HG03342 (cell line): ENCODE measurements around the gene CYTH2.
"Not testable (repeated sequence)": the region's sequence is repeated elsewhere in the genome, so short reads cannot be mapped to it uniquely, and the experiment has no call there.

ENCODE experiments used
- ATAC-seq: cut with Tn5 transposase; IDR thresholded peaks from one replicate; pipeline ENCODE4 v1.9.1; 2021; ENCODE audit warnings: mild to moderate bottlenecking, moderate library complexity; ENCODE audit not compliant: unreplicated experiment

Gene CYTH2

GRCh38 chr19:48476176-48476575, 7.0 kb downstream of the CYTH2 start:
- no peak for ATAC-seq

DNA sequence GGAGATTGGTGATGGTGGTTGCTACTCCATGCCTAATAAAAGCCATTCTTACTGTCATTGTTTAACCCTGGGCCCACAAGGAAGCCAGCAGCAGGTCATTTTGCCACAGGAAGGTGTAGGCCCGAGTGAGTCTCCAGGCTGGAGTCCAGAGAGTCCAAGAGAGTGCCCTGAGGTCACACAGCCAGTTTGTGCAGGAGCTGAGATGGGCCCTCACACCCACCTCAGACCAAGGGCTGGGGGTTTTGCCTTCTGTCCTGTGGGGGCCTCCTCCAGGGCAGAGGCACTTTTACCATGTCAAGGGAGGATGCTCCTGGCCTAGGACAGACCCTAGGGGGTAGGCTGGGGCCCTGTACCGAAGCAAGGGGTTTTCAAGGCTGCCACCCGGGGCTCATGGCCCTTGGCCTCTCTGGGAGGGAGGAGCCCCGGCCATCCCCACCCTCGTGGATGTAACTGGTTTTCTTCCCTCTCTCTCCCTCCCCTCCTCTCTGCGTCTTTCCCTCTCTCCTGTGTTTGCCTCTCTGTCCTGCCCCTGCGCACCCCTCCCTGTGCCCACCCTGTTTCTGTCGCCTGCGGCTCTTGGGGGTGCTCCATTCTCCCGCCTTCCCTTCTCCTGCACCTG, 8.0 kb downstream of the CYTH2 start:
- no peak for ATAC-seq

- ATAC-seq, result no peak
Measured at GRCh38 chr19:48477698-48478338, 8.6 kb downstream of the CYTH2 start.

DNA sequence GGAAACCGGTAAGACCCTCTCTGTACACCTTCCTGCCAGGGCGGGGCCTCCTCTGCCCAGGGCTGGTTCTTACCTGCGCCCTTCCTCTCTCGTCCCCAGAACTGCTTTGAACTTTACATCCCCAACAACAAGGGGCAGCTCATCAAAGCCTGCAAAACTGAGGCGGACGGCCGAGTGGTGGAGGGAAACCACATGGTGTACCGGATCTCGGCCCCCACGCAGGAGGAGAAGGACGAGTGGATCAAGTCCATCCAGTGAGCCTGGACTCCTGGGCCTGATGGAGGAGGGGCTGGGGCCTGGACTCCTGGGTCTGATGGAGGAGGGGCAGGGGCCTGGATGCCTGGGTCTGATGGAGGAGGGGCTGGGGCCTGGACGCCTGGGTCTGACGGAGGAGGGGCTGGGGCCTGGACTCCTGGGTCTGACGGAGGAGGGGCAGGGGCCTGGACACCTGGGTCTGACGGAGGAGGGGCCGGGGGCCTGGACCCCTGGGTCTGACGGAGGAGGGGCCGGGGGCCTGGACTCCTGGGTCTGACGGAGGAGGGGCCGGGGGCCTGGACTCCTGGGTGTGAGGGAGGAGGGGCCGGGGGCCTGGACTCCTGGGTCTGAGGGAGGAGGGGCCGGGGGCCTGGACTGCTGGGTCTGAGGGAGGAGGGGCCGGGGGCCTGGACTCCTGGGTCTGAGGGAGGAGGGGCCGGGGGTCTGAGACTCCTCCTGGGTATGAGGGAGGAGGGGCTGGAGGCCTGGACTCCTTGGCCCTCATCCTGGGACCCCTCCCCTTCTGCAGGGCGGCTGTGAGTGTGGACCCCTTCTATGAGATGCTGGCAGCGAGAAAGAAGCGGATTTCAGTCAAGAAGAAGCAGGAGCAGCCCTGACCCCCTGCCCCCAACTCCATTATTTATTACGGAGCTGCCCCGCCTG, 9.4 kb downstream of the CYTH2 start:
- no peak for ATAC-seq

DNA sequence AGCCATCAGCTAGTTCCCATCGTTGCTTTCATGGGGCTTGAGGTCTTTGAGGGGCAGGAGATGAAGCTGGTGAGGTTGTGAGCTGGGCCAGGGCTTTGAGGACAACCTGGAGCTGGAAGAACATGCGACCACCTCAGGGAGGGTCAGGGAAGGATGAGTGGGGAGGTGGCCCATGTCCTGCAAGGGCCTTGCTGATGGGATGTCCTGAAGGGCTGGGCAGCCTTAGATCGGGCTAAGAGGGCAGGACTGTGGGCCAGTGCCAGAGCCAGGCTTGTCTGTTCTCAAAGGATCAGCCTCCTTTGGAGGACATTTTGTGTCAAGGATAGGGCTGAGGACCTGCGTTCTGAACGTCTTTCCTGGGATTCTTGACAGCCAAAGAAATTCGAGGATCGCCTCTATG, 10.5 kb downstream of the CYTH2 start:
- ATAC-seq, result no peak

- no peak for ATAC-seq
Measured at GRCh38 chr19:48480183-48480557, 11.0 kb downstream of the CYTH2 start.

DNA sequence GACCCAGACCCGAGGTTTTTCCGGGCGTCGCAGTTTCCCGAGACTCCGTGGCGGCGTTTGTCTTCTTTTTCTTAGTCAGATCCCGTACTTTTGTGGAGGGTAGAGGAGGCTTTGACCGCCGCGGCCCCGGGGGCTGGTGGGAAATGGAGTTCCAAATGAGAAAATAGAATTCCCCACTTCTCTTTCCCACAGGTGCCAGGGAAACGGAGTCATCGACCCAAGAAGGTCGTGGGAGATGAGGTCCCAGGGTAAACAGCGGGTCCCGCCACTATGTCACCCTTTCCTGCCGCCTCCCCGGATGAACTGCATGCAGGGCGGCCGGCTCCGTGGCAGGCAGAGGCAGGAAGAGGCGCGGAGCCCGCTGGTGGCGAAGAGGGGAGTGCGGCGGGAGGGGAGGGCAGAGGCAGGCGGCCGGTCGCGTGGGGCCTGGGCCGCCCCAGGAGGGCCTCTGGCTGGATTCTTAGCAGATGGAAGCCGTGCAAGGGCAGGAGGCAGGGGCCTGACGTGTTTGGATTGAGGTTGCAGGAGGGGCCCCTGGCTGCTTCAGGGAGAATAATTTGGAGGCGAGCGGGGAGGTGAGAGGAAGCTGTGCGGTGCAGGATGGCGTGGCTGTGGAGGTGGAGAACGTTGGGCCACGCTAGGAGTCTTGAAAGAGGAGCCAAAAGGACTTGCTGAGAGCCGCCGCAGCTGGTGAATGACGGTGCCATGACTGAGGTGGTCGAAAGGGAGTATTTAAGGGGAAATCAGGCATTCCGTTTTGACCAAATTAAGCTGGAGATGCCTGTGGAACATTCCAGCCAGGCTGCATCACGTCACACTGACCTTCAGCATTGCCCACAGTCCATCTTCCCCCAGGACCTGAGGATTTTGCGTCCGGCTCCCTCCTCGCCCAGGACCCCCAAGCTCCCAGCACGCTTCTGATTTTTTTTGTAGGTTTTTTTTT, 11.7 kb downstream of the CYTH2 start:
- ATAC-seq, result no peak

DNA sequence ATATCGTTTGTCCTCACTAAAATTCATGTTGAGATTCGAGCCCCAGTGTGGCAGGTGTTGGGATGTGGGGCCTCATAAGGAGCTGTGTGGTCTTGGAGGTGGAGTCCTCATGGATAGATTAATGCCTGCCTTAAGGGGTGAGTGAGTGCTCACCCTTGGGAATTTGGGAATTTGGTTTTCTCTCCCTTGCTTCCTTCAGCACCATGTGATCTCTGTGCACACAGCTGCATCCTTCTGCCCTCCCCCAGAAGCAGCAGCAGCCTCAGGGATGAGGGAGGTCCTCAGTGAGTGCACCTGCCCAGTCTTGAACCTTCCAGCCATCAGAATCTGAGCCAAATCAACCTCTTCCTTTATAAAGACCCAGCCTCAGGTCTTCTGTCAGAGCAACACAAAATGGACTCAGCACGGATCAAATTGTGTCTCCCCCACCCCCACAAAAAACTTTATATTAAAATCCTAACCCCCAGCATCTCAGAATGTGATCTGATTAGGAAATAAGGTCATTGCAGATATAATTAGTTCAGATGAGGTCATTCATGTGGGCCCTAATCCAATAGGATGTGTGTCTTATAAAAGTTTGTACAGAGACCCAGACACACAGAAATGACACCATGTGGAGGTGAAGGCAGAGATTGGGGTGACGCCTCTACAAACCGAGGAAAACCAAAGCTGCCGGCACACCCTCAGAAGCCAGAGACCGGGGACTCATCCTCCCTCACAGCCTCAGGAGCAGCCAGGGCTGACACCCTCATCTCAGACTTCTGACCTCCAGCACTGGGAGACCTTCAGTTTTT, 12.9 kb downstream of the CYTH2 start:
- no peak for ATAC-seq

DNA sequence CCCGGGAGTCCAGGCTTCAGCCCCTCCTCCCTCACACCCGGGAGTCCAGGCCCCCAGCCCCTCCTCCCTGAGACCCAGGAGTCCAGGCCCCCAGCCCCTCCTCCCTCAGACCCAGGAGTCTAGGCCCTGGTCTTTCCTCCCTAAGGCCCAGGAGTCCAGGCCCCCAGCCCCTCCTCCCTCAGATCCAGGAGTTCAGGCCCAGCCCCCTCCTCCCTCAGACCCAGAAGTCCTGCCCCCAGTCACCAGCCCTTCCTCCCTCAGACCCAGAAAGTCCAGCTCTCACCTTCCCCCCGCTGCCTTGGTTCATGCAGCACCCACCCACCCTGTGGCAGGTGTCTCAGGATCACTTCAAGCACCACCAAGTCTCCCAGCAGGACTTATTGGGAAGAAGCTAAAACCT, 14.1 kb downstream of the CYTH2 start:
- ATAC-seq, result no peak

GRCh38 chr19:48484247-48484893, 15.2 kb downstream of the CYTH2 start:
- ATAC-seq, result no peak

DNA sequence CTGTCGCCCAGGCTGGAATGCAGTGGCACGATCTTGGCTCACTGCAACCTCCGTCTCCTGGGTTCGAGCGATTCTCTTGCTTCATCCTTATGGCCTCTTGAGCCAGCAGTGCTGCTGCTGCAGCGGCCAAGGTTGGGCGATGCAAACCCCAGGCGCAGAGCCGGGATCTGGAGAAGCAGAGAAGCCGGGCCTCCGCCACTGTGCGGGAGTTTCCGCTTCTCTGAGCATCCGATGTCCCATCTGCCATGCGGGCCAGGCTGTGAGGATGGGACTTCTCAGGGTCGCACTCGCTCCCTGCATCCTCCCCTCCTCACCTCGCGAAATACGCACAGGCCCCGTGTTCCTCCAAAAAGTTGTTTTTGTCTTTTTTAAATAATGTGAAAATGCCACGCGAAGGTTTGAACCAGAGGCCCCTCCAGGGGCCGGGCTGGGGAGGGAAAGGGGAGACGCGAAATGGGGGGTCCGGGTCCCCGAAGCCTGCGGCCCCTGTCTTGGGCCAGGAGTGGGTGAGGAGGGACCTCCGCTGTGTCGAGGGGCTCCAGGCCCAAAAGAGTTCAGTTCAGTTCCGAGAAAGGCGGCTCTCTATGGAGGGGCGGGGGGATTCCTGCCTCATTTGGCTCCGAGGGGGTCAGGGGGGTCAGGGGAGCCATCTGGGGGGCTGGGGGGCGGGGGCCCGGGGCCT, 15.9 kb downstream of the CYTH2 start:
- no peak for ATAC-seq

- not testable (repeated sequence) for ATAC-seq
Measured at GRCh38 chr19:48486706-48487105, 17.5 kb downstream of the CYTH2 start.

GRCh38 chr19:48487544-48487943, 18.4 kb downstream of the CYTH2 start:
- ATAC-seq, result no peak

DNA sequence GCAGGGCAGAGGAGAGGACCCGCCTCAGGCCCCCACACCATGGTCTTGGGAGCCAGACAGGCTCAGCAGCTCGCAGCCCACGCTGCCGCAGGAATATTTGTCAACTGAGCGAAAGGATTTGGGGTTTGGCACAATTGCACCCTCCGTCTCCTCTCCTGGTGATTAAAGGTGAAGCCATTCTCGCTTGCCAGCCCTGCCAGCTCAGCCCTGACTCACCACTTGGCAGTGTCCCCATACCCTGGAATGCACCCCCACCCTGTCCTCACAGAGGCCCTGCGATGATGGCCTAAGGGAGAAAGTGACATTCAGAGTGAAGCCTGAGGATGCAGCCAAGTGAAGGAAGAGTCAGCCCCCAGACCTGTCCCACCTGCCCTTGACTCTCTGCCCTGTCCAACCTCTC, 18.8 kb downstream of the CYTH2 start:
- ATAC-seq, result no peak

GRCh38 chr19:48488478-48488877, 19.3 kb downstream of the CYTH2 start:
- not testable (repeated sequence) for ATAC-seq

DNA sequence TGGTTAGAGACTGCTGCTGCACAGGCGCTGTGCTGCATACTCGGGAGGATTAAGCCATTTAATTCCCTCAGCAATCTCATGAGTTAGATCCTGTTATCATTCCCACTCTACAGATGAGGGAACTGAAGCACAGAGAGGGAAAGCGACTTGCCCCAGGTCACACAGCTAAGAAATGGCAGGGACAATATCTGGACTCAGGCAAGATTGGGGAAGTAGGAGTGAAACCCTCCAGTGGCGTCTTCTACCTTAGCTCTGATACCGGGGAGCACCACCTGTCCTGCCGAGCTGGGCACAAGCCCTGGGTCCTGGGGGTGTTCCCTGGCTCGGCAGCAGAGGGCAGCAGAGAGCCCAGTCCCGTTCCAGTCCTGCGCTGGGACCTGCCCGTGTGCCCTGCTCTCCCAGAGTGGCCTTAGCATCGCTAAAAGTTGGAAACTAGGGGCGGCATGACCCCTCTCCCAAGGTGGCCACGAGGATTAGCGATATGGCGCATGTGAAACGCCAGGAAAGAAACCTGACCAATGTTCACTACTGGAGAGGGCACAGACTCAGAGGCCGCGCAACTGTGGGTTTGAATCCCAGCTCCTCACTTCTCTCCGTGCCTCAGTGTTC, 20.5 kb downstream of the CYTH2 start:
- ATAC-seq, result no peak

DNA sequence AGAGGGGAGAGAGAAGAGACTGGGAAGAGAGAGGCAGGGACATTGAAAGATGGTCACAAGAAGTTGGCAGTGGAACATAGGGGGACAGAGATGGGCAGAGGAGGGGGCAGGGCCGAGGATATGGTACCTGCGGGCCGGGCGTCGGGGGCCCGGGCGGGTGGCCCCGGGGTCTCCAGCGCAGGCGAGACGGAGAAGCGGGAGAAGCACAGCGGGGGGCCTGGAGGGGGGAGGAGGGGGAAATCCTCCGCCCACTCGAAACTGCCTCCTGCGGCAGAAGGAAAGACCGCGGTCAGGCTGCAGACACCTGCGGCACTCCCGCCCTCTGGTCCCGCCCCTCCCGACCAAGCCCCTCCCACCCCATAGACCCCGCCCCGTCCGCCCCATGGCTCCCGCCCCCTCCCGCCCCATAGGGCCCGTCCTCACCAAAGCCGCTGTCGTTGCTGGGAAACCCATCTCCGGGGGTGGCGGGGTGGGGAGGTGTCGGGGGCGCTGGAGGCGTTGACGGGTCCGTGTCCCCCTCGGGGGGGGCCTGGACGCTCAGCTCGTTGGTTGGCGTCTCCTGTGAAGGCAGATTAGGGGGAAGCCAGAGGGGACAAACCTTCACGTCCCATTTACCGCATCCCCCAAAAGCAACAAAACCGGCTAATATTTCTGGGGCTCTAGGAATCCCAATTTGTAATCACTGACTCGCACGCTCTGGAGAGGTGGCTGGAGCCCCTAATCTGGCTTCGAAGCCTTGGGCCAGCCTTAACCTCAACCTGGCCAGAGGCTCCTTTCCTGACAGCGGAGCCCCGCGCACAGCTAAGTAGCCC, 22.0 kb downstream of the CYTH2 start:
- no peak for ATAC-seq

GRCh38 chr19:48491793-48492123, 22.6 kb downstream of the CYTH2 start:
- no peak for ATAC-seq
